ENCODE measurements around the gene OXCT1.

Gene OXCT1

DNA sequence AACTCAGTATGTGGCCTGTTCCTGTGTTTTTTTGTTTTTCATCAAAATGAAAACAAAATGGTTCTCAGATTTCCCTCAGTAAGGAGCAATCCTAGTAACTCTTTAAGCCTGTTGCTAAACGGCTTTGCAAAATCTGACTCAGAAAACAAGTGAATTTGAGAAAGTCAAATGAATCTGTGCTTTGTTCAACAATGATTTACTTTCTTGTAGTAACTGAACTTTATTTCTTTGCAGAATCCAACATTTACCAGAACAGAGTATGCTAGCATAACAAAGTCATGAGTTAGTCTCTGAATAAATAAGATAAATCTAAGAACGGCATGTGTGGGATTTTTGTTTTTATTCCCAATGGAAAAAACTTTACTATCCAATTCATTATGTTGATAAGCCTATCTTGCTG is 93.8 kb downstream of the OXCT1 start:
- Mint-ChIP-seq H3K27ac (peak overlapping the region; percentile 82 to 91 (median 90)), H3K4me1 (peaks cover 20% of the 10 kb centered on the region), H3K4me3 (no peak overlapping the region), H3K27me3 (ENCODE audit: low read depth) (no peaks in the 10 kb centered on the region), H3K36me3 (ENCODE audit: low read depth) (no peaks in the 10 kb centered on the region), H3K9me3 (no peaks in the 10 kb centered on the region)
- no peak for TF ChIP-seq CTCF (IDR thresholded peaks at IDR 0.05; ENCODE audit: unreplicated experiment in 3 of 3)

- Mint-ChIP-seq H3K4me1 (peaks cover 20% of the 10 kb centered on the region), H3K36me3 (ENCODE audit: low read depth) (no peaks in the 10 kb centered on the region), H3K4me3 (no peak overlapping the region), H3K27ac (no peak overlapping the region), H3K9me3 (no peaks in the 10 kb centered on the region), H3K27me3 (ENCODE audit: low read depth) (no peaks in the 10 kb centered on the region)
- no peak for TF ChIP-seq CTCF (IDR thresholded peaks at IDR 0.05; ENCODE audit: unreplicated experiment in 3 of 3)
Observed at GRCh38 chr5:41773799-41774198, 96.4 kb downstream of the OXCT1 start.

DNA sequence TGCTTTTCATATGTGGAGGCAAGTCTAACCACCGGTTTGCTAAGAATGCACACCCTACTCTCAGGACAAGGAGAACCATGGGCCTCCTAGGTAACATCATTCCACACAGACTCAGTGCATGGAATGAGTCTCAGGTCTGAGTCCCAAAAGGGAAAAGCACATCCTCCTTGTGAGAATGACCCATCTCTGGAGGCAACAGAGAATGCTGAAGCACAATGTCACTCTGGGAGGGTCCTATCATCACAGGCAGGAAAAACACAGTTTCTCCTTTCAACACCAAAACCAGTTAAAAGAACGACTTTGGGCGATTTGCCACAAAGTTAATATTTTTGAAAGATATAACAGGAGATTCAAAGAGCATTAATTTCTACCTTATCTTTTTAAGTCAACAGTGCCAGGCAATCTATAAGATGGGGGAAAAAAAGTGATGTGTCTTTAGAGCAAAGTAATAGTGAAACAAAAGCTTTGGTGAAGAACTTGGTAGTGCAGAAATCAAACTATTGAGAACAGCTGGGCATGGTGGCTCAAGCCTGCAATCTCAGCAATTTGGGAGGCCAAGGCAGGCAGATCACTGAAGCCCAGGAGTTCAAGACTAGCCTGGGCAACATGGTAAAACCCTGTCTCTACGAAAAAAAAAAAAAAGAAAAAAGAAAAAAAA is 97.3 kb downstream of the OXCT1 start:
- no peaks in the 10 kb centered on the region for H3K9me3 Mint-ChIP-seq
- H3K4me3 Mint-ChIP-seq: no peak overlapping the region
- H3K36me3 Mint-ChIP-seq (ENCODE audit: low read depth): no peaks in the 10 kb centered on the region
- H3K27ac Mint-ChIP-seq: no peak overlapping the region
- TF ChIP-seq CTCF (IDR thresholded peaks at IDR 0.05; ENCODE audit: unreplicated experiment in 3 of 3): no peak
- peaks cover 15% of the 10 kb centered on the region for H3K4me1 Mint-ChIP-seq
- H3K27me3 Mint-ChIP-seq (ENCODE audit: low read depth): no peaks in the 10 kb centered on the region

DNA sequence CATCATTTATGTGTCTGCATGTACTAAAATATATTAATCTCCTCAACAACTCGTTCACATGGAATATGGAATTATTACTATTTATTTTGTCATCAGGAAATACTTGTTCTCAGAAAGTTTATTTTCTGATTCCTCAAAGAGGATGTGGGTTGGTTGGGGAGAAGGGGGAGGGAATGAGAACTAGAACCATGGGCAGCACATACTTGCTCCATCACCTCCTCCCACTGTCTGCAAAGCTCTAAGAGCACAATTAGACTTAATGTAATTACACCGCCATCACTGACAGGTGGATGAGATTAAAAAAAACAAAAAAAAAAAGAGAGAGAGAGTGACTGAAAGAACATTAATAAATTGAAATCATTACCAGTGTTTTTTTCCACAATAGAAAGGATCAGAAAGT is 98.2 kb downstream of the OXCT1 start:
- Mint-ChIP-seq H3K27me3 (ENCODE audit: low read depth) (no peaks in the 10 kb centered on the region), H3K36me3 (ENCODE audit: low read depth) (no peaks in the 10 kb centered on the region), H3K4me3 (no peak overlapping the region), H3K9me3 (no peaks in the 10 kb centered on the region), H3K27ac (no peak overlapping the region), H3K4me1 (peaks cover 9% of the 10 kb centered on the region)
- TF ChIP-seq CTCF (IDR thresholded peaks at IDR 0.05; ENCODE audit: unreplicated experiment in 3 of 3): no peak

GRCh38 chr5:41770799-41771198 is 99.4 kb downstream of the OXCT1 start:
- H3K27ac Mint-ChIP-seq: no peak overlapping the region
- no peaks in the 10 kb centered on the region for H3K36me3 Mint-ChIP-seq (ENCODE audit: low read depth)
- H3K4me1 Mint-ChIP-seq: peaks cover under 1% of the 10 kb centered on the region
- no peak for TF ChIP-seq CTCF (IDR thresholded peaks at IDR 0.05; ENCODE audit: unreplicated experiment in 3 of 3)
- no peak overlapping the region for H3K4me3 Mint-ChIP-seq
- H3K27me3 Mint-ChIP-seq (ENCODE audit: low read depth): no peaks in the 10 kb centered on the region
- H3K9me3 Mint-ChIP-seq: no peaks in the 10 kb centered on the region

DNA sequence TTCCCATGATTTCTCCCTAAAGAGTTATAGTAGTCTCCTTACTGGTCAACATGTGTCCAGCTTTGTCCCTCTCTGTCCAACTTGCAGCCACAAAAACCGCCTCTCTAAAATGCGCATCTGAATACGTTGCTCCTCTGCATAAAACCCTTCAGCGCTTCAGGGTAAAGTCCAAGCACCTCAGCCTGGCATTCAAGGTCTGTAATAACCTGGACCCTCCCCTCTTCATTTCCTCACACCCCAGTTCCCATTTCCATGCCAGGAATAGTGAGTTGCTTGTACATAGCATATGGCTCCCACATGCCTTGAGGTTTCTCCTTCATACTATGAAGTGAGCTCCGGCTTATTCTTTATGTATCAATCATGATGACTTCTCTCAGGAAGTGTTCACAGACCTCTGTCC is 101.5 kb downstream of the OXCT1 start:
- no peaks in the 10 kb centered on the region for H3K36me3 Mint-ChIP-seq (ENCODE audit: low read depth)
- H3K4me3 Mint-ChIP-seq: no peak overlapping the region
- H3K27ac Mint-ChIP-seq: no peak overlapping the region
- H3K4me1 Mint-ChIP-seq: peaks cover 11% of the 10 kb centered on the region
- H3K9me3 Mint-ChIP-seq: no peaks in the 10 kb centered on the region
- no peak for TF ChIP-seq CTCF (IDR thresholded peaks at IDR 0.05; ENCODE audit: unreplicated experiment in 3 of 3)
- H3K27me3 Mint-ChIP-seq (ENCODE audit: low read depth): no peaks in the 10 kb centered on the region

All from nephron (organoid).